Mesenchymal stem cell (in vitro differentiated cells and primary cell): ENCODE data around the gene PRPH.
"Not testable (repeated sequence)": the region's sequence is repeated elsewhere in the genome, so short reads cannot be mapped to it uniquely, and the experiment has no call there.

ENCODE experiments used
- DNase-seq: peaks from one replicate; pipeline ENCODE4 v3.0.0-alpha.2; 2013
- H2AFZ ChIP-seq: one replicate; pipeline ENCODE4 v1.6.1; 2013; ENCODE audit warnings: low read depth, mild to moderate bottlenecking, control low read depth, inconsistent platforms, low read length, moderate library complexity
- H2AK5ac ChIP-seq: 2 replicates; pipeline ENCODE4 v1.6.1; 2013; ENCODE audit warnings: low read length, moderate library complexity, mild to moderate bottlenecking, inconsistent platforms; ENCODE audit not compliant: severe bottlenecking
- H2BK120ac ChIP-seq: one replicate; pipeline ENCODE4 v1.6.1; 2013; ENCODE audit warnings: low read depth, mild to moderate bottlenecking, inconsistent platforms, low read length, moderate library complexity
- H2BK12ac ChIP-seq, 2 experiments: one replicate each; pipeline ENCODE4 v1.6.1; 2013; ENCODE audit warnings: inconsistent platforms in 2 of 2, low read length in 2 of 2, mild to moderate bottlenecking in 2 of 2, moderate library complexity in 2 of 2, control low read depth in 1 of 2
- H2BK15ac ChIP-seq: one replicate; pipeline ENCODE4 v1.6.1; 2013; ENCODE audit warnings: mild to moderate bottlenecking, low read depth, inconsistent platforms; ENCODE audit not compliant: poor library complexity, severe bottlenecking
- H2BK5ac ChIP-seq: 2 replicates; pipeline ENCODE4 v1.6.1; 2013; ENCODE audit warnings: low read depth, mild to moderate bottlenecking, low read length, control low read depth, inconsistent platforms; ENCODE audit not compliant: poor library complexity, severe bottlenecking
- H3K14ac ChIP-seq, 2 experiments: one replicate each; pipeline ENCODE4 v1.6.1; 2013; ENCODE audit warnings: inconsistent platforms in 2 of 2, low read length in 2 of 2, control low read depth in 1 of 2, mild to moderate bottlenecking in 1 of 2, moderate library complexity in 1 of 2
- H3K18ac ChIP-seq, 2 experiments: one replicate each; pipeline ENCODE4 v1.6.1; 2013; ENCODE audit warnings: inconsistent platforms in 2 of 2, low read length in 2 of 2, control low read depth in 1 of 2, low read depth in 1 of 2, mild to moderate bottlenecking in 1 of 2
- H3K23ac ChIP-seq, 2 experiments: one replicate each; pipeline ENCODE4 v1.6.1; 2013; ENCODE audit warnings: inconsistent platforms in 2 of 2, low read length in 2 of 2, mild to moderate bottlenecking in 2 of 2, moderate library complexity in 2 of 2, control low read depth in 1 of 2
- H3K27ac ChIP-seq: 2 replicates; pipeline ENCODE4 v1.5.1; 2013; ENCODE audit warnings: mild to moderate bottlenecking, moderate library complexity, low read length, control low read depth, inconsistent platforms; ENCODE audit not compliant: poor library complexity, severe bottlenecking
- H3K27me3 ChIP-seq, 2 experiments: 2 replicates each; pipeline versions ENCODE4 v1.6.1 to v1.7.0; 2013; ENCODE audit warnings: low read length in 2 of 2, mild to moderate bottlenecking in 2 of 2, moderate library complexity in 2 of 2, control low read depth in 1 of 2, inconsistent platforms in 1 of 2; ENCODE audit not compliant: control insufficient read depth in 1 of 2, insufficient read depth in 1 of 2
- H3K36me3 ChIP-seq, 2 experiments: 2 replicates each; pipeline versions ENCODE4 v1.6.1 to v1.7.0; 2013; ENCODE audit warnings: low read length in 2 of 2, control low read depth in 1 of 2, inconsistent platforms in 1 of 2, low read depth in 1 of 2, mild to moderate bottlenecking in 1 of 2; ENCODE audit not compliant: insufficient read depth in 2 of 2, control insufficient read depth in 1 of 2
- H3K4ac ChIP-seq, 2 experiments: one replicate each; pipeline ENCODE4 v1.6.1; 2013; ENCODE audit warnings: inconsistent platforms in 2 of 2, low read length in 2 of 2, mild to moderate bottlenecking in 2 of 2, moderate library complexity in 2 of 2, control low read depth in 1 of 2, low read depth in 1 of 2
- H3K4me1 ChIP-seq: 2 replicates; pipeline ENCODE4 v1.6.1; 2013; ENCODE audit warnings: low read depth, low read length, control low read depth; ENCODE audit not compliant: control insufficient read depth, insufficient read depth
- H3K4me2 ChIP-seq: 2 replicates; pipeline ENCODE4 v1.6.1; 2013; ENCODE audit warnings: low read length, mild to moderate bottlenecking, inconsistent platforms; ENCODE audit not compliant: poor library complexity, severe bottlenecking
- H3K4me3 ChIP-seq, 2 experiments: 2 replicates each; pipeline versions ENCODE4 v1.5.1 to v1.7.0; 2013; ENCODE audit warnings: low read length in 2 of 2, mild to moderate bottlenecking in 2 of 2, control low read depth in 1 of 2, low read depth in 1 of 2; ENCODE audit not compliant: insufficient read depth in 1 of 2
- H3K79me1 ChIP-seq: replicated peaks from 2 replicates; pipeline ENCODE4 v1.6.1; 2013; ENCODE audit warnings: mild to moderate bottlenecking, control low read depth, low read length, inconsistent platforms; ENCODE audit not compliant: poor library complexity, severe bottlenecking
- H3K9ac ChIP-seq: 2 replicates; pipeline ENCODE4 v1.7.0; 2013; ENCODE audit warnings: mild to moderate bottlenecking, low read length, moderate library complexity
- H3K9me3 ChIP-seq: 2 replicates; pipeline ENCODE4 v1.7.0; 2013; ENCODE audit warnings: mild to moderate bottlenecking, low read length; ENCODE audit not compliant: control insufficient read depth
- H4K8ac ChIP-seq: one replicate; pipeline ENCODE4 v1.6.1; 2013; ENCODE audit warnings: inconsistent platforms, mild to moderate bottlenecking, low read length, moderate library complexity
- H4K91ac ChIP-seq: one replicate; pipeline ENCODE4 v1.6.1; 2013; ENCODE audit warnings: mild to moderate bottlenecking, low read length, inconsistent platforms
- WGBS: methylation state at CpG from one replicate; pipeline ENCODE4 v1.1.7; 2013; ENCODE audit warnings: mixed read lengths; 5-methylcytosine and 5-hydroxymethylcytosine counted together

PRPH gene

GRCh38 chr12:49279706-49280159 lies 15.2 kb upstream of the PRPH start:
- Histone ChIP-seq H2AK5ac (no peak overlapping the region), H3K27me3 (peaks cover 3 to 13% of the 10 kb centered on the region in 2 experiments), H2AFZ (no peak overlapping the region), H3K4me1 (peaks cover 7% of the 10 kb centered on the region), H2BK15ac (no peak overlapping the region), H3K9ac (no peak overlapping the region), H3K4ac (no peak overlapping the region), H3K4me2 (no peak overlapping the region), H3K14ac (no peak overlapping the region), H3K27ac (no peak overlapping the region), H3K36me3 (peaks cover 3 to 8% of the 10 kb centered on the region in 2 experiments), H3K18ac (no peak overlapping the region), H2BK5ac (no peak overlapping the region), H3K9me3 (no peaks in the 10 kb centered on the region), H3K4me3 (no peak overlapping the region), H3K23ac (no peak overlapping the region), H2BK120ac (no peak overlapping the region), H2BK12ac (no peak overlapping the region), H3K79me1 (no peaks in the 10 kb centered on the region), H4K91ac (no peak overlapping the region), H4K8ac (no peak overlapping the region)
- DNase-seq = peak; percentile 48
- WGBS = 50% methylated on average over 7 of the region's 7 CpGs

GRCh38 chr12:49280545-49280944 lies 14.4 kb upstream of the PRPH start:
- not testable (repeated sequence) for H3K4me2 ChIP-seq, H2BK5ac ChIP-seq, H3K14ac ChIP-seq, H2AFZ ChIP-seq, H3K9ac ChIP-seq, H2AK5ac ChIP-seq, H3K9me3 ChIP-seq, H4K91ac ChIP-seq, DNase-seq, H3K4ac ChIP-seq, H3K27ac ChIP-seq, H2BK120ac ChIP-seq, H3K36me3 ChIP-seq, H3K79me1 ChIP-seq, H3K4me1 ChIP-seq, H3K23ac ChIP-seq, H3K4me3 ChIP-seq, H2BK12ac ChIP-seq, H2BK15ac ChIP-seq, H4K8ac ChIP-seq, H3K18ac ChIP-seq
- H3K27me3 ChIP-seq = peaks cover 3 to 13% of the 10 kb centered on the region in 2 experiments
- WGBS = 95% methylated on average over 5 of the region's 6 CpGs

GRCh38 chr12:49282302-49282701 lies 12.6 kb upstream of the PRPH start:
- Histone ChIP-seq H2AFZ (no peak overlapping the region), H3K4me1 (peaks cover 6% of the 10 kb centered on the region), H3K36me3 (no peaks in the 10 kb centered on the region), H2BK5ac (no peak overlapping the region), H3K27ac (no peak overlapping the region), H2AK5ac (no peak overlapping the region), H3K23ac (no peak overlapping the region), H4K91ac (no peak overlapping the region), H3K4me2 (no peak overlapping the region), H3K18ac (no peak overlapping the region), H3K4me3 (no peak overlapping the region), H3K9me3 (no peaks in the 10 kb centered on the region), H2BK120ac (no peak overlapping the region), H4K8ac (no peak overlapping the region), H3K14ac (peak overlapping the region in 1 of 2 experiments; percentile 27), H3K27me3 (peaks cover 10 to 21% of the 10 kb centered on the region in 2 experiments), H2BK15ac (no peak overlapping the region), H3K9ac (peak overlapping the region; percentile 22), H3K4ac (no peak overlapping the region), H3K79me1 (no peaks in the 10 kb centered on the region), H2BK12ac (no peak overlapping the region)
- 91% methylated on average over 1 of the region's 5 CpGs for WGBS
- DNase-seq = no peak

- not testable (repeated sequence) for H3K4me3 ChIP-seq, H4K91ac ChIP-seq, H3K18ac ChIP-seq, H2BK120ac ChIP-seq, H2BK12ac ChIP-seq, H3K14ac ChIP-seq, H2BK15ac ChIP-seq, H3K4me2 ChIP-seq, H2BK5ac ChIP-seq, H2AFZ ChIP-seq, DNase-seq, H3K36me3 ChIP-seq, H3K4me1 ChIP-seq, H3K9me3 ChIP-seq, H3K4ac ChIP-seq, H2AK5ac ChIP-seq, H3K23ac ChIP-seq, H3K27ac ChIP-seq, H4K8ac ChIP-seq, H3K79me1 ChIP-seq
- WGBS = no CpG with 5 or more reads among the region's 6 CpGs
- H3K9ac ChIP-seq = peak overlapping the region; percentile 22
- H3K27me3 ChIP-seq = peaks cover 15 to 22% of the 10 kb centered on the region in 2 experiments
Observed at GRCh38 chr12:49282740-49283375, 12.1 kb upstream of the PRPH start.
